Chondrocyte (in vitro differentiated cells): ENCODE measurements around the gene SULT6B1. TPM values are rescaled to one million over a fixed set of nuclear protein-coding genes. Genes with fewer than 3 reads are reported as not detected.
"Not testable (repeated sequence)": the region's sequence is repeated elsewhere in the genome, so short reads cannot be mapped to it uniquely, and the experiment has no call there.

Source experiments
- DNase-seq: peaks from one replicate; pipeline ENCODE4 v3.0.0; 2021; ENCODE audit warnings: mixed read lengths, low spot score
- H3K27ac Mint-ChIP-seq: one replicate; pipeline ENCODE4 v1.8.0; 2021; ENCODE audit warnings: mild to moderate bottlenecking, moderate library complexity, mixed read lengths; ENCODE audit not compliant: unreplicated experiment
- H3K27me3 Mint-ChIP-seq: 2 replicates; pipeline ENCODE4 v1.8.0; 2021; ENCODE audit warnings: low read depth, mixed read lengths
- H3K36me3 Mint-ChIP-seq: 2 replicates; pipeline ENCODE4 v1.8.0; 2021; ENCODE audit warnings: low read depth, mixed read lengths
- H3K4me1 Mint-ChIP-seq: 2 replicates; pipeline ENCODE4 v1.8.0; 2021; ENCODE audit warnings: low read depth, mild to moderate bottlenecking, mixed read lengths
- H3K4me3 Mint-ChIP-seq: one replicate; pipeline ENCODE4 v1.8.0; 2021; ENCODE audit warnings: mild to moderate bottlenecking, moderate library complexity, mixed read lengths; ENCODE audit not compliant: unreplicated experiment
- H3K9me3 Mint-ChIP-seq: 2 replicates; pipeline ENCODE4 v1.8.0; 2021; ENCODE audit warnings: low read depth, mixed read lengths
- total RNA-seq: library from RNA; stranded (reverse); gene quantifications from 3 replicates; pipeline ENCODE4 v1.2.1, GENCODE V29; 2021
- TF ChIP-seq, protein P1 (sequence below): fragments of 200-600 bp; sonication (generic); IDR thresholded peaks from 2 replicates; pipeline ENCODE4 v1.5.0; 2021; ENCODE audit warnings: antibody characterized with exemption, mild to moderate bottlenecking, moderate library complexity

The SULT6B1 gene
- total RNA-seq, 1 donor from 2014 or later: not detected

DNA sequence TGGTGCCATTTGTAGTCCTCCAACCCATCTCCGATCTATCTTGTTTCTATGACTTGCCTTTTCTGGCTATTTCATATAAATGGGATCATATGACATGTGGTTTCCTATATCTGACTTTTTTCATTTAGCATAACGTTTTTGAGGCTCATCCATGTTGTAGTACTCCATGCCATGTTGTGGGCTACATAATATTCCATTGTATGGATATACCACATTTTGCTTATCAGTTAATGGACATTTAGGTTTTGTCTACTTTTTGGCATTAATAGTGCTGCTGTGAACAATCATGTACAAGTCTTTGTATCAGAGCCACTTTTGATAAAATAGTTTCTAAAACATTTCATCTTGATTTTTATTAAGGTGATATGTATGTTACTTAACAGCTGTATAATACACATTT lies 15.2 kb upstream of the SULT6B1 start:
- H3K4me3 Mint-ChIP-seq: no peak overlapping the region

DNA sequence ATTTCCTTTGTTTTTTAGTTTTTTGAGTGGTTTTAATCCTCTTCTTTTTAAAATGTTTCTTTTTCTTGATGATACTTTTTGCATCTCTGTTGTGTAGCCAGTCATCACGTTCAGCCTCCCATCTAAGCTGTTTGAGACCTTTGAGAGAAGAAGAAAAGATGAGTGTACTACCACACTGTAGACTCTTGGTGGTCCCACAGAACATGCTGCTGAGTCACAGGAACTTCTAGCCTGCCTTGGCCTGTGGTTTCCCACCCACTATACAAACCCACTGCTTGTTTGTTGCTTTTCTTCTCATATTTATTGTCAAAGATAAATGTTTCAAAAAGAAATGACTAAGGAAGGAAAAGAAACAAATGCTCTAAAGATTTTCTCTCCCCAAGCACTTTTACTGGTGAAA lies 13.3 kb upstream of the SULT6B1 start:
- no peak for DNase-seq
- H3K4me3 Mint-ChIP-seq: no peak overlapping the region
- H3K36me3 Mint-ChIP-seq: peaks cover 25% of the 10 kb centered on the region
- H3K27ac Mint-ChIP-seq: no peak overlapping the region
- H3K27me3 Mint-ChIP-seq: no peaks in the 10 kb centered on the region
- no peaks in the 10 kb centered on the region for H3K4me1 Mint-ChIP-seq
- peaks cover 5% of the 10 kb centered on the region for H3K9me3 Mint-ChIP-seq
- TF ChIP-seq, protein P1, sequence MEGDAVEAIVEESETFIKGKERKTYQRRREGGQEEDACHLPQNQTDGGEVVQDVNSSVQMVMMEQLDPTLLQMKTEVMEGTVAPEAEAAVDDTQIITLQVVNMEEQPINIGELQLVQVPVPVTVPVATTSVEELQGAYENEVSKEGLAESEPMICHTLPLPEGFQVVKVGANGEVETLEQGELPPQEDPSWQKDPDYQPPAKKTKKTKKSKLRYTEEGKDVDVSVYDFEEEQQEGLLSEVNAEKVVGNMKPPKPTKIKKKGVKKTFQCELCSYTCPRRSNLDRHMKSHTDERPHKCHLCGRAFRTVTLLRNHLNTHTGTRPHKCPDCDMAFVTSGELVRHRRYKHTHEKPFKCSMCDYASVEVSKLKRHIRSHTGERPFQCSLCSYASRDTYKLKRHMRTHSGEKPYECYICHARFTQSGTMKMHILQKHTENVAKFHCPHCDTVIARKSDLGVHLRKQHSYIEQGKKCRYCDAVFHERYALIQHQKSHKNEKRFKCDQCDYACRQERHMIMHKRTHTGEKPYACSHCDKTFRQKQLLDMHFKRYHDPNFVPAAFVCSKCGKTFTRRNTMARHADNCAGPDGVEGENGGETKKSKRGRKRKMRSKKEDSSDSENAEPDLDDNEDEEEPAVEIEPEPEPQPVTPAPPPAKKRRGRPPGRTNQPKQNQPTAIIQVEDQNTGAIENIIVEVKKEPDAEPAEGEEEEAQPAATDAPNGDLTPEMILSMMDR: no peak

More for the DNA sequence above, 15.2 kb upstream of the SULT6B1 start:
- peaks cover 36% of the 10 kb centered on the region for H3K36me3 Mint-ChIP-seq
- TF ChIP-seq, protein P1: no peak
- no peak for DNase-seq
- H3K9me3 Mint-ChIP-seq: peaks cover 9% of the 10 kb centered on the region
- H3K4me1 Mint-ChIP-seq: no peaks in the 10 kb centered on the region
- no peak overlapping the region for H3K27ac Mint-ChIP-seq
- H3K27me3 Mint-ChIP-seq: no peaks in the 10 kb centered on the region

DNA sequence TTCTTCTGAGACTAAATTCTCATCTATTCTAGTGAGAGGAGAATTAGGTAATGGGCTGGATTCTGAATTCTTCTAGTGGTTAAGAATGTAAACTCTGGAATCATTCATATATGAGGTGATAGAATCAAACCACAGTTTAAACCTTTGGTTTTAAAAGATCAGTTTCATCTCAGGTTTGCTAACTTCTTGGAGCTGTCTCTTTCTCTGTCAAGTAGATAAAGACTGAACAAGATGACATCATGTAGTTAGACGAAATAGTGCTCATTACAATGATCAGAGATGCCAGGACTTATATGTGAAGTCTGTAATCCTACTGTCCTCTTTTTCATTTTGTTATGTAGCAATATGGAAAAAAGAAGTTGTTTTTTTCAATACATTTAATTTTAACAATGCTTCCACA lies 12.7 kb upstream of the SULT6B1 start:
- DNase-seq: no peak

DNA sequence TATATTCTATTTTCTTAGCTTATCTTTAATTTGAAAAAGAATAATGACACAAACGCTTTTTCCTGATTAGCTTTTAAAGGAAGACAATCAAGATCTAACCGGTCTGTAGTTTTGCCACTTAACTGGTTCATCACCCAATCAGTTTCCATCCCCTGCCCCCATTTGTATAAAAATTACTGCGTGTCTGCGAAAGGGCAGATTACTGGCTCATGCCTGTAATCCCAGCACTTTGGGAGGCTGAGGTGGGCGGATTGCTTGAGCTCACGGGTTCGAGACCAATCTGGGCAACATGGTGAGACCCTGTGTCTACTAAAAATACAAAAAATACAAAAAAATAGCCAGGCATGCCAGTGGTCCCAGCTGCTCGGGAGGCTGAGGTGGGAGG lies 10.2 kb upstream of the SULT6B1 start:
- peaks cover 2% of the 10 kb centered on the region for H3K9me3 Mint-ChIP-seq
- peaks cover 15% of the 10 kb centered on the region for H3K36me3 Mint-ChIP-seq
- TF ChIP-seq, protein P1: no peak
- no peaks in the 10 kb centered on the region for H3K27me3 Mint-ChIP-seq
- H3K4me1 Mint-ChIP-seq: no peaks in the 10 kb centered on the region
- H3K4me3 Mint-ChIP-seq: no peak overlapping the region
- no peak for DNase-seq
- no peak overlapping the region for H3K27ac Mint-ChIP-seq

More for the DNA sequence above, 12.7 kb upstream of the SULT6B1 start:
- H3K27me3 Mint-ChIP-seq: no peaks in the 10 kb centered on the region
- peaks cover 22% of the 10 kb centered on the region for H3K36me3 Mint-ChIP-seq
- H3K4me3 Mint-ChIP-seq: no peak overlapping the region
- H3K27ac Mint-ChIP-seq: no peak overlapping the region
- no peaks in the 10 kb centered on the region for H3K4me1 Mint-ChIP-seq
- H3K9me3 Mint-ChIP-seq: peaks cover 5% of the 10 kb centered on the region
- TF ChIP-seq, protein P1: no peak

DNA sequence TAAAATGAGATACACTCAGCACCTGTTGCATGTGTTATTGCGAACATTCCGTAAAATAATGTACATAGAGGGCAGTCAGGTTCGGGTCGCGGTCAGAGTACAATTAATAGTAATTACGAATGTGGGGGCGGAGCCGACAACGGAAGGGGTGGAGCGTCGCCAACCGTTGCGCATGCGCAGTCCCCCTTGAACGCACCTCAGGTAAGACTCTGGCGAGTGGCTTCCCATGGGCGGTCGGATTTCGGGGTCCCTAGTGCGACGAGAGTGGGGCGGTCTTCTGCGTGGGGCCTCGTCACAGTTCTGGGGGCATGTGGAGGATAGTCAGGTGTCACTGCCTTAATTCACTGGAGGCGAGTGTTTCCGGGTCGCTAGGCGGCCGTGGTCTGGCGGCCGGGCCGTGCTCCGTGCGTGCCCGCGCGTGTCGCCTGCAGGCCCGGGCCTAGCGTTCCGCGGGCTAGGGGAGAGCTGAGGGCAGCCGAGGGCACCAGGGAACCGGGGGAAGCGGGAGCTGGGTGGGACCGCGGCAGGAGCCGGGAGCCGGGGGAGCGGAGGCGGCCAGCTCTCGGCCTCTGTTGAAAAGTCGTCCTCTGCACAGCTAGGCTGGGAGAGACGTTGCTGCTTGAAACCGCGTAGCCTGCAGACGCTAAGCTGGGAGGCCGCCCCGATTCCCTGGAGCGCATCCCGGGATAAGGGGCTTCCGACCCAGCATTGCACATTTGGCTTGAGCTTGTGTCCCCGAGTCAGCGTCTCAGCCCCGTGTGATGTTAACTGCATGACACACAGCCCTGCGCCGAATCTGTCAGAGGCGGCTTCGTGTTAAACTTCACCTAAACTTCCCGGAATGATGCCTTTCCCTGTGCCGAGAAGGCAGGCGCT lies 8.1 kb upstream of the SULT6B1 start, which contains the start of gene CEBPZOS:
Gene CEBPZOS (plus strand): TSS at position 177 of the 876 bp plus-strand sequence. CDS start 3,209 bp downstream, outside the sequence.
- H3K27ac Mint-ChIP-seq: no peak within 1 kb of the TSS
- peaks cover 8% of the 10 kb centered on the region for H3K36me3 Mint-ChIP-seq
- no peak for DNase-seq
- TF ChIP-seq, protein P1: no peak
- H3K9me3 Mint-ChIP-seq: no peaks in the 10 kb centered on the region
- H3K4me3 Mint-ChIP-seq: no peak within 1 kb of the TSS
- no peaks in the 10 kb centered on the region for H3K27me3 Mint-ChIP-seq
- H3K4me1 Mint-ChIP-seq: no peaks in the 10 kb centered on the region

DNA sequence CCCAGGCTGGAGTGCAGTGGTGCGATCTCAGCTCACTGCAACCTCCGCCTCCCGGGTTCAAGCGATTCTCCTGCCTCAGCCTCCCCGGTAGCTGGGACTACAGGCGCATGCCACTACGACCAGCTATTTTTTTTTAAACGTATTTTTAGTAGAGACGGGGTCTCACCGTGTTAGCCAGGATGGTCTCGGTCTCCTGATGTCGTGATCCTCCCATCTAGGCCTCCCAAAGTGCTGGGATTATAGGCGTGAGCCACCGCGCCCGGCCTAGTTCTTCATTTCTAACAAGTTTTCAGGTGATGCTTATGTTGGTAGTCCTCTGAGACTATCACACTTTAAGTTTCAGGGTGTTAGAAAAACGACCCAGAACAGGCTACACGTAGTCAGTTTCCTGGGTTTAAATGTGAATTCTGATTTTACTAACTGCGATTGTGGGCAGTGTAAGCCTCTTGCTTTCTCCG lies 7.4 kb upstream of the SULT6B1 start:
- not testable (repeated sequence) for H3K27me3 Mint-ChIP-seq, H3K36me3 Mint-ChIP-seq, H3K9me3 Mint-ChIP-seq, H3K4me1 Mint-ChIP-seq, DNase-seq, H3K27ac Mint-ChIP-seq, H3K4me3 Mint-ChIP-seq
